Epithelial cell of esophagus (primary cell): ENCODE data around the gene SLC27A3.

ENCODE experiments used
- DNase-seq: peaks from one replicate; pipeline ENCODE4 v3.0.0; 2010; ENCODE audit warnings: low read depth
- H3K4me3 ChIP-seq: 2 replicates; pipeline ENCODE4 v1.5.1; 2011; ENCODE audit warnings: mild to moderate bottlenecking, low read length, control low read depth
- CTCF ChIP-seq: IDR thresholded peaks from 2 replicates; pipeline ENCODE4 v1.5.1; 2011; ENCODE audit warnings: low read depth, mild to moderate bottlenecking, low read length, control low read depth, inconsistent platforms; ENCODE audit not compliant: insufficient read depth; ENCODE audit errors: missing control alignments

Gene SLC27A3

GRCh38 chr1:153776352-153776751, 1.1 kb downstream of the SLC27A3 start:
- no peak for TF ChIP-seq CTCF
- no peak for DNase-seq
- H3K4me3 ChIP-seq: peak overlapping the region; percentile 63

GRCh38 chr1:153776845-153777370, 1.7 kb downstream of the SLC27A3 start:
- DNase-seq: no peak
- no peak for TF ChIP-seq CTCF

GRCh38 chr1:153777648-153778047, 2.4 kb downstream of the SLC27A3 start:
- no peak overlapping the region for H3K4me3 ChIP-seq
- DNase-seq: no peak
- no peak for TF ChIP-seq CTCF

More at GRCh38 chr1:153776845-153777370, 1.7 kb downstream of the SLC27A3 start:
- no peak overlapping the region for H3K4me3 ChIP-seq

GRCh38 chr1:153778051-153778823, 3.0 kb downstream of the SLC27A3 start:
- no peak for TF ChIP-seq CTCF
- H3K4me3 ChIP-seq: no peak overlapping the region
- DNase-seq: no peak

- no peak for DNase-seq
- TF ChIP-seq CTCF: no peak
Measured at GRCh38 chr1:153778824-153779519, 3.8 kb downstream of the SLC27A3 start.

GRCh38 chr1:153779781-153780541, 4.8 kb downstream of the SLC27A3 start:
- DNase-seq: no peak
- TF ChIP-seq CTCF: no peak
- no peak overlapping the region for H3K4me3 ChIP-seq

More at GRCh38 chr1:153778824-153779519, 3.8 kb downstream of the SLC27A3 start:
- no peak overlapping the region for H3K4me3 ChIP-seq
